ENCODE measurements around the gene TMEM51. TPM values are rescaled to one million over a fixed set of nuclear protein-coding genes. Genes with fewer than 3 reads are reported as not detected.
A peak's percentile ranks its signal among the peaks of the same experiment; 100 is the strongest.

The TMEM51 gene
- total RNA-seq, 2 donors from 2014 or later, result 26.5 to 36.9 TPM

DNA sequence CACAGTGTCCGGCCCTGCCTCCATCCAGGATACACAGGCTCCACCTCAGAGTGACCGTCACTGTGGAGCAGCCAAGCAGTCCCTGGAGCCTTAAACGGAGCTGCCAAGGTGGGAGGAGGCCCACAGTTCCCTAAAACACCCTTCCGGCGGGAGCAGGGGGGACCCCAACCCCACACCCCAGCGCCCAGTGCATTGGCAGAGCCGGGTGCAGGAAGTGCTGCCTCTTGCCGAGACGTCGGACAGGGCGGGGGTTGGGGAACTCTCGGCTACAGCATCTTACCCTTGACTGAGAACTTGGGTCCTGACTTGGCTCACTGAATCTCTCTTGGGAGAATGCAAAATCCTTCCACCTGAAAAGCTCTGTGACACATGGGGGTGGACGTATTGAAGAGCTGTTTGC, 38.7 kb upstream of the TMEM51 start:
- no peak overlapping the region for H3K4me3 ChIP-seq
- no peaks in the 10 kb centered on the region for H3K27me3 ChIP-seq
- no peak for ATAC-seq
- H3K9me3 ChIP-seq, result no peaks in the 10 kb centered on the region
- intact Hi-C loops (cut with DNase I), result no loop called here
- no peak overlapping the region for H3K27ac ChIP-seq
- DNase-seq, result no peak
- peaks cover 35% of the 10 kb centered on the region for H3K4me1 ChIP-seq
- TF ChIP-seq, protein P1, sequence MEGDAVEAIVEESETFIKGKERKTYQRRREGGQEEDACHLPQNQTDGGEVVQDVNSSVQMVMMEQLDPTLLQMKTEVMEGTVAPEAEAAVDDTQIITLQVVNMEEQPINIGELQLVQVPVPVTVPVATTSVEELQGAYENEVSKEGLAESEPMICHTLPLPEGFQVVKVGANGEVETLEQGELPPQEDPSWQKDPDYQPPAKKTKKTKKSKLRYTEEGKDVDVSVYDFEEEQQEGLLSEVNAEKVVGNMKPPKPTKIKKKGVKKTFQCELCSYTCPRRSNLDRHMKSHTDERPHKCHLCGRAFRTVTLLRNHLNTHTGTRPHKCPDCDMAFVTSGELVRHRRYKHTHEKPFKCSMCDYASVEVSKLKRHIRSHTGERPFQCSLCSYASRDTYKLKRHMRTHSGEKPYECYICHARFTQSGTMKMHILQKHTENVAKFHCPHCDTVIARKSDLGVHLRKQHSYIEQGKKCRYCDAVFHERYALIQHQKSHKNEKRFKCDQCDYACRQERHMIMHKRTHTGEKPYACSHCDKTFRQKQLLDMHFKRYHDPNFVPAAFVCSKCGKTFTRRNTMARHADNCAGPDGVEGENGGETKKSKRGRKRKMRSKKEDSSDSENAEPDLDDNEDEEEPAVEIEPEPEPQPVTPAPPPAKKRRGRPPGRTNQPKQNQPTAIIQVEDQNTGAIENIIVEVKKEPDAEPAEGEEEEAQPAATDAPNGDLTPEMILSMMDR (IDR thresholded peaks at IDR 0.05), result no peak
- TF ChIP-seq POLR2A (IDR thresholded peaks at IDR 0.05), result no peak
- 87 to 94% methylated on average over 3 to 13 of the region's 13 CpGs for WGBS, 2 donors
- no peaks in the 10 kb centered on the region for H3K36me3 ChIP-seq (replicated peaks in 1 of 2; ENCODE audit: insufficient read depth in 1 of 2, low read depth in 2 of 2)

GRCh38 chr1:15115542-15116330, 37.8 kb upstream of the TMEM51 start:
- Histone ChIP-seq H3K36me3 (replicated peaks in 1 of 2; ENCODE audit: insufficient read depth in 1 of 2, low read depth in 2 of 2) (no peaks in the 10 kb centered on the region), H3K4me1 (peaks cover 35% of the 10 kb centered on the region), H3K27me3 (no peaks in the 10 kb centered on the region), H3K4me3 (no peak overlapping the region), H3K27ac (peak overlapping the region in 1 of 4 donors; percentile 54), H3K9me3 (no peaks in the 10 kb centered on the region)
- TF ChIP-seq, protein P1 (IDR thresholded peaks at IDR 0.05), result no peak
- no peak for TF ChIP-seq POLR2A (IDR thresholded peaks at IDR 0.05)
- WGBS, 2 donors, result 78 to 86% methylated on average over 15 of the region's 15 CpGs
- no peak for ATAC-seq
- intact Hi-C loops (cut with DNase I), result no loop called here
- DNase-seq, result no peak

- no peak overlapping the region for H3K4me3 ChIP-seq
- DNase-seq (peak; percentile 68 to 85 (median 77)), ATAC-seq (peak; percentile 80)
- no peaks in the 10 kb centered on the region for H3K27me3 ChIP-seq
- peaks cover 35% of the 10 kb centered on the region for H3K4me1 ChIP-seq
- no peaks in the 10 kb centered on the region for H3K9me3 ChIP-seq
- intact Hi-C loops (cut with DNase I), result no loop called here
- H3K27ac ChIP-seq, result peak overlapping the region in 3 of 4 donors; percentile 22 to 59 (median 54)
- H3K36me3 ChIP-seq (replicated peaks in 1 of 2; ENCODE audit: insufficient read depth in 1 of 2, low read depth in 2 of 2), result no peaks in the 10 kb centered on the region
- 11 to 24% methylated on average over 5 of the region's 5 CpGs for WGBS, 2 donors
- TF ChIP-seq POLR2A (IDR thresholded peaks at IDR 0.05), result no peak
- TF ChIP-seq, protein P1 (IDR thresholded peaks at IDR 0.05), result no peak
Observed at GRCh38 chr1:15116966-15117365, 36.6 kb upstream of the TMEM51 start.

DNA sequence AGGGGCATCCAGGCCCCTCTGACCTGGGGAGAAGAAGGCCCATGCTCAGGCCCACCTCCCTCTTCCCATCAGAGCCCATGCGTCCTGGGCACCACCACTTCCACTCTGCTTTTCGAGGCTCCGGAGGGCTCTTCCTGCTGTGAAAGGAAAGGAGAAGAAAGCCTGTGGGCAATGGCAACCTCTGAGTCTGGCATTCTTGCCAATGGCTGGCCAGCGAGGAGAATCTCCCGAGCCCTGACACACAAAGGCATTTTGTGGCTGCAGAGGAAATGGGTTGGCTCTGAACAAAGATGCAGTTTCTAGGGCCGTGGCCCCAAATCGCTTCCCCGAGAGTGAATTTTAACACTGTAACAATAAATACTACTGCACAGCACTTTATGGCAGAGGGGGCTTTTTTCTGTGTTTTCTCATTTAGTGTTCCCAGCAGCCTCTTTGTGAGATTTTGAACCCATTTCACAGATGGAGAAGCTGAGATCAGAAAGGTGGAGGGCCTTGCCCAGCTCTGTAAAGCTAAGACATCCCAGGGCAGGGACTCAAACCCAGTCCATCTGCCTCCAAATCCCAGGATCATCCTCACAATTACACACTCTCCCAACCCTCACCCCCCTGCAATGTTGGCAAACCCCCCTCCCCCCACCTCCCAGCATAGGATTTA, 35.7 kb upstream of the TMEM51 start:
- WGBS, 2 donors, result 71 to 76% methylated on average over 8 of the region's 8 CpGs
- no peaks in the 10 kb centered on the region for H3K9me3 ChIP-seq
- intact Hi-C loops (cut with DNase I), result no loop called here
- H3K4me1 ChIP-seq, result peaks cover 35% of the 10 kb centered on the region
- H3K36me3 ChIP-seq (replicated peaks in 1 of 2; ENCODE audit: insufficient read depth in 1 of 2, low read depth in 2 of 2), result no peaks in the 10 kb centered on the region
- DNase-seq, result no peak
- H3K27ac ChIP-seq, result peak overlapping the region in 3 of 4 donors; percentile 22 to 59 (median 54)
- no peak for ATAC-seq
- H3K27me3 ChIP-seq, result no peaks in the 10 kb centered on the region
- TF ChIP-seq POLR2A (IDR thresholded peaks at IDR 0.05), result no peak
- TF ChIP-seq, protein P1 (IDR thresholded peaks at IDR 0.05), result no peak
- no peak overlapping the region for H3K4me3 ChIP-seq

Data from body of pancreas (tissue), 4 donors.